Endothelial cell of umbilical vein (primary cell): ENCODE measurements around the gene TMEM51. TPM values are rescaled to one million over a fixed set of nuclear protein-coding genes. Genes with fewer than 3 reads are reported as not detected.

Experiments
- BruUV-seq: library from RNA; stranded (reverse); fragments of 400-500 nt; replicated peaks from 2 replicates; lab custom pipeline; 2021; lab: Mats Ljungman, UMichigan
- CTCF ChIA-PET: fragments of 300-600, 350-600 bp; sonication (Branson Sonifier 250); formaldehyde crosslinking; loops from one replicate; lab custom pipeline; 2021; ENCODE audit warnings: antibody characterized with exemption, inconsistent platforms; lab: Charles Lee
- POLR2A ChIA-PET: fragments of 300-600, 350-600 bp; sonication (Branson Sonifier 250); formaldehyde crosslinking; loops from one replicate; lab custom pipeline; 2021; ENCODE audit warnings: antibody characterized with exemption, inconsistent platforms; lab: Charles Lee
- DNase-seq: peaks from one replicate; pipeline ENCODE4 v3.0.0-alpha.2; 2011; ENCODE audit warnings: low read depth, low spot score
- FAIRE-seq: peaks from 2 replicates; lab custom pipeline; 2011; peaks lifted over from hg19 to GRCh38; lab: Jason Lieb, UNC
- H2AFZ ChIP-seq: 2 replicates; pipeline ENCODE4 v1.6.0; 2012; ENCODE audit warnings: low read depth, low read length, control low read depth, inconsistent platforms
- H3K27ac ChIP-seq: 2 replicates; pipeline ENCODE4 v1.5.1; 2011; ENCODE audit warnings: low read depth, mild to moderate bottlenecking, control low read depth, low read length, moderate library complexity; ENCODE audit not compliant: insufficient read depth
- H3K27me3 ChIP-seq, 2 experiments: 2 replicates each; pipeline versions ENCODE4 v1.6.0 to v1.6.1; 2011; ENCODE audit warnings: low read length in 2 of 2, mixed read lengths in 1 of 2; ENCODE audit not compliant: control insufficient read depth in 2 of 2, insufficient read depth in 2 of 2
- H3K36me3 ChIP-seq, 2 experiments: 2 replicates in 1 of 2; 3 replicates in 1 of 2; pipeline ENCODE4 v1.5.1; 2011; ENCODE audit warnings: low read length in 2 of 2, mild to moderate bottlenecking in 1 of 2, moderate library complexity in 1 of 2; ENCODE audit not compliant: control insufficient read depth in 2 of 2, insufficient read depth in 2 of 2; ENCODE audit errors: extremely low read depth in 1 of 2
- H3K4me1 ChIP-seq: 3 replicates; pipeline ENCODE4 v1.5.1; 2011; ENCODE audit warnings: mild to moderate bottlenecking, low read length; ENCODE audit not compliant: control insufficient read depth, insufficient read depth; ENCODE audit errors: extremely low read depth
- H3K4me2 ChIP-seq: 2 replicates; pipeline ENCODE4 v1.6.1; 2011; ENCODE audit warnings: low read length, control low read depth, mixed read lengths; ENCODE audit not compliant: insufficient read depth
- H3K4me3 ChIP-seq, 3 experiments: fragments of 200-600 bp in 1 of 3; sonication (generic), shearing (Covaris generic) in 1 of 3; replicated peaks in 1 of 3; 2 replicates each; pipeline ENCODE4 v1.5.1; 2011 to 2016; ENCODE audit warnings: control low read depth in 3 of 3, low read length in 3 of 3, mild to moderate bottlenecking in 2 of 3, inconsistent platforms in 1 of 3, low read depth in 1 of 3, moderate library complexity in 1 of 3; ENCODE audit not compliant: insufficient read depth in 1 of 3
- H3K79me2 ChIP-seq: 2 replicates; pipeline ENCODE4 v1.6.0; 2012; ENCODE audit warnings: low read length, inconsistent platforms; ENCODE audit not compliant: control insufficient read depth, insufficient read depth
- H3K9ac ChIP-seq: replicated peaks from 2 replicates; pipeline ENCODE3; 2011; ENCODE audit warnings: low read length, control low read depth; ENCODE audit not compliant: insufficient read depth; ENCODE audit errors: extremely low read depth
- H3K9me1 ChIP-seq: replicated peaks from 3 replicates; pipeline ENCODE4 v1.6.0; 2011; ENCODE audit warnings: mild to moderate bottlenecking, low read length; ENCODE audit not compliant: control insufficient read depth, insufficient read depth; ENCODE audit errors: extremely low read depth
- H3K9me3 ChIP-seq: replicated peaks from 2 replicates; pipeline ENCODE4 v1.5.1; 2012; ENCODE audit warnings: low read length, inconsistent platforms; ENCODE audit not compliant: control insufficient read depth, insufficient read depth
- H4K20me1 ChIP-seq: replicated peaks from 2 replicates; pipeline ENCODE3; 2011; ENCODE audit warnings: mild to moderate bottlenecking, low read length; ENCODE audit not compliant: control insufficient read depth, insufficient read depth; ENCODE audit errors: extremely low read depth
- EZH2 ChIP-seq: IDR thresholded peaks from 2 replicates; pipeline ENCODE4 v1.6.1; 2012; ENCODE audit warnings: borderline replicate concordance, low read depth, mild to moderate bottlenecking, moderate library complexity, low read length, inconsistent platforms; ENCODE audit not compliant: severe bottlenecking
- FOS ChIP-seq: IDR thresholded peaks from 2 replicates; pipeline ENCODE4 v1.6.1; 2011; ENCODE audit warnings: mild to moderate bottlenecking, low read length, moderate library complexity, borderline replicate concordance; ENCODE audit not compliant: insufficient read depth
- GATA2 ChIP-seq: IDR thresholded peaks from 2 replicates; pipeline ENCODE4 v1.7.0; 2011; ENCODE audit warnings: low read depth, mild to moderate bottlenecking, moderate library complexity, mixed read lengths, low read length; ENCODE audit not compliant: insufficient read length, insufficient read depth
- JUN ChIP-seq: IDR thresholded peaks from 2 replicates; pipeline ENCODE4 v1.6.1; 2011; ENCODE audit warnings: borderline replicate concordance, low read depth; ENCODE audit not compliant: insufficient read length, insufficient read depth
- MAX ChIP-seq: IDR thresholded peaks from 2 replicates; pipeline ENCODE4 v1.6.1; 2011; ENCODE audit not compliant: insufficient read depth, insufficient read length
- MYC ChIP-seq: IDR thresholded peaks from one replicate; pipeline ENCODE4 v1.6.1; 2011; ENCODE audit warnings: mild to moderate bottlenecking, low read depth, low read length
- POLR2A ChIP-seq: IDR thresholded peaks from 2 replicates; pipeline ENCODE4 v1.6.1; 2012; ENCODE audit warnings: low read depth, mild to moderate bottlenecking, control low read depth, low read length
- POLR2AphosphoS5 ChIP-seq: IDR thresholded peaks from 2 replicates; pipeline ENCODE4 v1.6.1; 2012; ENCODE audit warnings: low read depth, mild to moderate bottlenecking, control low read depth, low read length, moderate library complexity; ENCODE audit not compliant: insufficient read depth
- dilution Hi-C: fragments of 300-500 bp; cut with MboI; formaldehyde crosslinking; loops from one replicate; pipeline ENCODE4 v1.15.0; 2019; ENCODE audit warnings: low sequenced_read_pairs; ENCODE audit not compliant: extremely low pct_ligation_motif_present
- intact Hi-C: fragments of 100-400 bp; cut with micrococcal nuclease; formaldehyde crosslinking; loops from one replicate; pipeline ENCODE4 v1.10.0; 2022
- polyA plus RNA-seq, 4 experiments: library from polyadenylated mRNA; depleted of rRNA in 3 of 4; stranded (reverse) in 3 of 4; unstranded in 1 of 4; fragments of >200 nt; gene quantifications; 2 replicates each; pipeline versions ENCODE4 v1.2.1 to v1.2.3, GENCODE V29; 2011 to 2012; ENCODE audit warnings: missing spikeins in 1 of 4
- total RNA-seq: library from RNA; stranded (reverse); gene quantifications from 2 replicates; pipeline ENCODE4 v1.2.3, GENCODE V29; 2021
- TF ChIP-seq, protein P1 (sequence below), 2 donors: IDR thresholded peaks; 1 replicate in 1 of 2; 2 replicates in 1 of 2; pipeline ENCODE4 v1.5.1; 2011; ENCODE audit warnings: low read length in 2 of 2, mild to moderate bottlenecking in 2 of 2, moderate library complexity in 2 of 2, control low read depth in 1 of 2, inconsistent platforms in 1 of 2, low read depth in 1 of 2; ENCODE audit not compliant: insufficient read depth in 1 of 2; ENCODE audit errors: extremely low read depth in 1 of 2

Gene TMEM51
- total and polyA plus RNA-seq, 2 donors (not counting 3 experiments of a cell fraction or from before 2014, with no cell fraction given) = 13.7 to 13.9 TPM

DNA sequence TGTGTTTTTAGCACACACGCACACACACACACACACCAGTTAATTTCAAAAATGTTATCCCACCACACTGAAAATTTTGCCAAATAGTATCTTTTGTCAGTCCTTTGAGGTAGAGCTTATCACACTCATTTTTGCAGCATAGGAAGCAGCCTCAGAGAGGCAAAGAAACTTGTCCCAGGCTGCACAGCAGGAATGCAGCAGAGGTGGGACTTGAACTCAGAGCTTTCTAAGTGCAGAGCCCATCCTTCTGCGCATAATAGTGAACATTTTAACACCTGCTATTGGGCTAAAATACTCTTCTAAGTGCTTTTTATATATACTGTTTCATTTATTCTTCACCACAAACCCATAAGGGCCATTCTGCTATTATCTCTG is 108.4 kb downstream of the TMEM51 start:
- Histone ChIP-seq H3K27ac (peak overlapping the region; percentile 78), H3K79me2 (no peaks in the 10 kb centered on the region), H3K9me1 (no peaks in the 10 kb centered on the region), H3K27me3 (peaks cover 0 to 5% of the 10 kb centered on the region in 2 experiments), H3K9ac (peak overlapping the region; percentile 54), H3K9me3 (no peaks in the 10 kb centered on the region), H2AFZ (no peak overlapping the region), H3K4me3 (no peak overlapping the region), H3K36me3 (no peaks in the 10 kb centered on the region), H4K20me1 (no peaks in the 10 kb centered on the region), H3K4me1 (peaks cover 23% of the 10 kb centered on the region), H3K4me2 (peak overlapping the region; percentile 61)
- CTCF ChIA-PET = interaction anchor here (0.7 to 4.3 kb wide), 9 partner anchors 9 to 133 kb away, joined by 3 to 33 read pairs (median 6); partner anchors contain the start of genes FHAD1 and TMEM51
- TF ChIP-seq MYC (no peak), MAX (no peak), JUN (no peak), POLR2AphosphoS5 (no peak), EZH2 (no peak), POLR2A (no peak), FOS (no peak), GATA2 (no peak)
- TF ChIP-seq, protein P1, sequence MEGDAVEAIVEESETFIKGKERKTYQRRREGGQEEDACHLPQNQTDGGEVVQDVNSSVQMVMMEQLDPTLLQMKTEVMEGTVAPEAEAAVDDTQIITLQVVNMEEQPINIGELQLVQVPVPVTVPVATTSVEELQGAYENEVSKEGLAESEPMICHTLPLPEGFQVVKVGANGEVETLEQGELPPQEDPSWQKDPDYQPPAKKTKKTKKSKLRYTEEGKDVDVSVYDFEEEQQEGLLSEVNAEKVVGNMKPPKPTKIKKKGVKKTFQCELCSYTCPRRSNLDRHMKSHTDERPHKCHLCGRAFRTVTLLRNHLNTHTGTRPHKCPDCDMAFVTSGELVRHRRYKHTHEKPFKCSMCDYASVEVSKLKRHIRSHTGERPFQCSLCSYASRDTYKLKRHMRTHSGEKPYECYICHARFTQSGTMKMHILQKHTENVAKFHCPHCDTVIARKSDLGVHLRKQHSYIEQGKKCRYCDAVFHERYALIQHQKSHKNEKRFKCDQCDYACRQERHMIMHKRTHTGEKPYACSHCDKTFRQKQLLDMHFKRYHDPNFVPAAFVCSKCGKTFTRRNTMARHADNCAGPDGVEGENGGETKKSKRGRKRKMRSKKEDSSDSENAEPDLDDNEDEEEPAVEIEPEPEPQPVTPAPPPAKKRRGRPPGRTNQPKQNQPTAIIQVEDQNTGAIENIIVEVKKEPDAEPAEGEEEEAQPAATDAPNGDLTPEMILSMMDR (IDR thresholded peaks at IDR 0.05; ENCODE audit: extremely low read depth in 1 of 2, insufficient read depth in 1 of 2, low read depth in 1 of 2, low read length in 2 of 2) = no peak
- FAIRE-seq (no peak), DNase-seq (no peak)
- POLR2A ChIA-PET = no interaction called here
- dilution Hi-C loops = no loop called here
- BruUV-seq = no TSS peak
- intact Hi-C loops = no loop called here
